Measurements from ENCODE around the gene INSC.

The INSC gene

GRCh38 chr11:15111215-15111614 lies 3.5 kb upstream of the INSC start:
- Histone ChIP-seq H3K4me1 (ENCODE audit: control insufficient read depth, insufficient read depth, low read length) (0 out of 2 replicates have a peak, but pooled peaks cover 6% of the 10 kb centered on the region), H3K36me3 (ENCODE audit: control insufficient read depth, insufficient read depth, low read length) (no peaks in the 10 kb centered on the region), H3K9me3 (ENCODE audit: control insufficient read depth, insufficient read depth, low read depth, low read length) (no peaks in the 10 kb centered on the region), H3K27me3 (ENCODE audit: control insufficient read depth, insufficient read depth, low read length) (peaks cover 39% of the 10 kb centered on the region), H3K9ac (ENCODE audit: low read length) (no peak overlapping the region), H3K27ac (ENCODE audit: low read depth, low read length) (no peak overlapping the region), H3K4me3 (ENCODE audit: low read depth, low read length) (no peak overlapping the region)

- no peak overlapping the region for H3K27ac ChIP-seq (ENCODE audit: low read depth, low read length)
- H3K9ac ChIP-seq (ENCODE audit: low read length): no peak overlapping the region
- 0 out of 2 replicates have a peak, but pooled peaks cover 6% of the 10 kb centered on the region for H3K4me1 ChIP-seq (ENCODE audit: control insufficient read depth, insufficient read depth, low read length)
- H3K4me3 ChIP-seq (ENCODE audit: low read depth, low read length): no peak overlapping the region
- peaks cover 44% of the 10 kb centered on the region for H3K27me3 ChIP-seq (ENCODE audit: control insufficient read depth, insufficient read depth, low read length)
- no peaks in the 10 kb centered on the region for H3K9me3 ChIP-seq (ENCODE audit: control insufficient read depth, insufficient read depth, low read depth, low read length)
- H3K36me3 ChIP-seq (ENCODE audit: control insufficient read depth, insufficient read depth, low read length): no peaks in the 10 kb centered on the region
Measured at GRCh38 chr11:15112131-15112541, 2.6 kb upstream of the INSC start.

GRCh38 chr11:15113381-15113780 lies 1.3 kb upstream of the INSC start:
- H3K9ac ChIP-seq (ENCODE audit: low read length): no peak overlapping the region
- H3K27ac ChIP-seq (ENCODE audit: low read depth, low read length): no peak overlapping the region
- H3K36me3 ChIP-seq (ENCODE audit: control insufficient read depth, insufficient read depth, low read length): no peaks in the 10 kb centered on the region
- 0 out of 2 replicates have a peak, but pooled peaks cover 6% of the 10 kb centered on the region for H3K4me1 ChIP-seq (ENCODE audit: control insufficient read depth, insufficient read depth, low read length)
- no peaks in the 10 kb centered on the region for H3K9me3 ChIP-seq (ENCODE audit: control insufficient read depth, insufficient read depth, low read depth, low read length)
- H3K27me3 ChIP-seq (ENCODE audit: control insufficient read depth, insufficient read depth, low read length): peaks cover 52% of the 10 kb centered on the region
- H3K4me3 ChIP-seq (ENCODE audit: low read depth, low read length): no peak overlapping the region

GRCh38 chr11:15115686-15116085 lies 963 bp downstream of the INSC start:
- no peaks in the 10 kb centered on the region for H3K9me3 ChIP-seq (ENCODE audit: control insufficient read depth, insufficient read depth, low read depth, low read length)
- H3K36me3 ChIP-seq (ENCODE audit: control insufficient read depth, insufficient read depth, low read length): no peaks in the 10 kb centered on the region
- H3K27me3 ChIP-seq (ENCODE audit: control insufficient read depth, insufficient read depth, low read length): peaks cover 56% of the 10 kb centered on the region
- H3K27ac ChIP-seq (ENCODE audit: low read depth, low read length): no peak overlapping the region
- H3K9ac ChIP-seq (ENCODE audit: low read length): no peak overlapping the region
- 0 out of 2 replicates have a peak, but pooled peaks cover 6% of the 10 kb centered on the region for H3K4me1 ChIP-seq (ENCODE audit: control insufficient read depth, insufficient read depth, low read length)
- H3K4me3 ChIP-seq (ENCODE audit: low read depth, low read length): no peak overlapping the region

GRCh38 chr11:15117751-15118150 lies 3.0 kb downstream of the INSC start:
- Histone ChIP-seq H3K36me3 (ENCODE audit: control insufficient read depth, insufficient read depth, low read length) (no peaks in the 10 kb centered on the region), H3K27ac (ENCODE audit: low read depth, low read length) (no peak overlapping the region), H3K9me3 (ENCODE audit: control insufficient read depth, insufficient read depth, low read depth, low read length) (no peaks in the 10 kb centered on the region), H3K4me1 (ENCODE audit: control insufficient read depth, insufficient read depth, low read length) (0 out of 2 replicates have a peak, but pooled peaks cover 6% of the 10 kb centered on the region), H3K4me3 (ENCODE audit: low read depth, low read length) (no peak overlapping the region), H3K27me3 (ENCODE audit: control insufficient read depth, insufficient read depth, low read length) (peaks cover 50% of the 10 kb centered on the region), H3K9ac (ENCODE audit: low read length) (no peak overlapping the region)

- Histone ChIP-seq H3K36me3 (ENCODE audit: control insufficient read depth, insufficient read depth, low read length) (no peaks in the 10 kb centered on the region), H3K27ac (ENCODE audit: low read depth, low read length) (no peak overlapping the region), H3K9ac (ENCODE audit: low read length) (no peak overlapping the region), H3K9me3 (ENCODE audit: control insufficient read depth, insufficient read depth, low read depth, low read length) (no peaks in the 10 kb centered on the region), H3K4me1 (ENCODE audit: control insufficient read depth, insufficient read depth, low read length) (0 out of 2 replicates have a peak, but pooled peaks cover 6% of the 10 kb centered on the region), H3K27me3 (ENCODE audit: control insufficient read depth, insufficient read depth, low read length) (peaks cover 44% of the 10 kb centered on the region), H3K4me3 (ENCODE audit: low read depth, low read length) (no peak overlapping the region)
Measured at GRCh38 chr11:15118431-15118830, 3.7 kb downstream of the INSC start.

GRCh38 chr11:15119352-15119751 lies 4.6 kb downstream of the INSC start:
- H3K4me1 ChIP-seq (ENCODE audit: control insufficient read depth, insufficient read depth, low read length): 0 out of 2 replicates have a peak, but pooled peaks cover 4% of the 10 kb centered on the region
- H3K9ac ChIP-seq (ENCODE audit: low read length): no peak overlapping the region
- H3K36me3 ChIP-seq (ENCODE audit: control insufficient read depth, insufficient read depth, low read length): no peaks in the 10 kb centered on the region
- H3K4me3 ChIP-seq (ENCODE audit: low read depth, low read length): no peak overlapping the region
- peaks cover 34% of the 10 kb centered on the region for H3K27me3 ChIP-seq (ENCODE audit: control insufficient read depth, insufficient read depth, low read length)
- no peaks in the 10 kb centered on the region for H3K9me3 ChIP-seq (ENCODE audit: control insufficient read depth, insufficient read depth, low read depth, low read length)
- no peak overlapping the region for H3K27ac ChIP-seq (ENCODE audit: low read depth, low read length)

- Histone ChIP-seq H3K27ac (ENCODE audit: low read depth, low read length) (no peak overlapping the region), H3K4me1 (ENCODE audit: control insufficient read depth, insufficient read depth, low read length) (0 out of 2 replicates have a peak, but pooled peaks cover 2% of the 10 kb centered on the region), H3K9ac (ENCODE audit: low read length) (no peak overlapping the region), H3K9me3 (ENCODE audit: control insufficient read depth, insufficient read depth, low read depth, low read length) (no peaks in the 10 kb centered on the region), H3K36me3 (ENCODE audit: control insufficient read depth, insufficient read depth, low read length) (no peaks in the 10 kb centered on the region), H3K27me3 (ENCODE audit: control insufficient read depth, insufficient read depth, low read length) (peaks cover 30% of the 10 kb centered on the region), H3K4me3 (ENCODE audit: low read depth, low read length) (no peak overlapping the region)
Measured at GRCh38 chr11:15119826-15120225, 5.1 kb downstream of the INSC start.

GRCh38 chr11:15123849-15124248 lies 9.1 kb downstream of the INSC start:
- no peak overlapping the region for H3K9ac ChIP-seq (ENCODE audit: low read length)
- H3K9me3 ChIP-seq (ENCODE audit: control insufficient read depth, insufficient read depth, low read depth, low read length): no peaks in the 10 kb centered on the region
- no peaks in the 10 kb centered on the region for H3K4me1 ChIP-seq (ENCODE audit: control insufficient read depth, insufficient read depth, low read length)
- H3K27ac ChIP-seq (ENCODE audit: low read depth, low read length): no peak overlapping the region
- H3K4me3 ChIP-seq (ENCODE audit: low read depth, low read length): no peak overlapping the region
- H3K36me3 ChIP-seq (ENCODE audit: control insufficient read depth, insufficient read depth, low read length): no peaks in the 10 kb centered on the region
- H3K27me3 ChIP-seq (ENCODE audit: control insufficient read depth, insufficient read depth, low read length): peaks cover 3% of the 10 kb centered on the region; the same call in 1 of the 2 replicates

- H3K4me1 ChIP-seq (ENCODE audit: control insufficient read depth, insufficient read depth, low read length): no peaks in the 10 kb centered on the region
- no peak overlapping the region for H3K4me3 ChIP-seq (ENCODE audit: low read depth, low read length)
- H3K27me3 ChIP-seq (ENCODE audit: control insufficient read depth, insufficient read depth, low read length): no peaks in the 10 kb centered on the region
- no peak overlapping the region for H3K9ac ChIP-seq (ENCODE audit: low read length)
- no peaks in the 10 kb centered on the region for H3K36me3 ChIP-seq (ENCODE audit: control insufficient read depth, insufficient read depth, low read length)
- H3K27ac ChIP-seq (ENCODE audit: low read depth, low read length): no peak overlapping the region
- H3K9me3 ChIP-seq (ENCODE audit: control insufficient read depth, insufficient read depth, low read depth, low read length): no peaks in the 10 kb centered on the region
Measured at GRCh38 chr11:15124528-15124927, 9.8 kb downstream of the INSC start.

GRCh38 chr11:15127341-15127740 lies 12.6 kb downstream of the INSC start:
- H3K27ac ChIP-seq (ENCODE audit: low read depth, low read length): no peak overlapping the region
- no peaks in the 10 kb centered on the region for H3K4me1 ChIP-seq (ENCODE audit: control insufficient read depth, insufficient read depth, low read length)
- H3K9ac ChIP-seq (ENCODE audit: low read length): no peak overlapping the region
- H3K9me3 ChIP-seq (ENCODE audit: control insufficient read depth, insufficient read depth, low read depth, low read length): no peaks in the 10 kb centered on the region
- H3K36me3 ChIP-seq (ENCODE audit: control insufficient read depth, insufficient read depth, low read length): no peaks in the 10 kb centered on the region
- H3K4me3 ChIP-seq (ENCODE audit: low read depth, low read length): no peak overlapping the region
- no peaks in the 10 kb centered on the region for H3K27me3 ChIP-seq (ENCODE audit: control insufficient read depth, insufficient read depth, low read length)

GRCh38 chr11:15128621-15129020 lies 13.9 kb downstream of the INSC start:
- Histone ChIP-seq H3K9ac (ENCODE audit: low read length) (no peak overlapping the region), H3K4me1 (ENCODE audit: control insufficient read depth, insufficient read depth, low read length) (no peaks in the 10 kb centered on the region), H3K27ac (ENCODE audit: low read depth, low read length) (no peak overlapping the region), H3K36me3 (ENCODE audit: control insufficient read depth, insufficient read depth, low read length) (no peaks in the 10 kb centered on the region), H3K9me3 (ENCODE audit: control insufficient read depth, insufficient read depth, low read depth, low read length) (no peaks in the 10 kb centered on the region), H3K4me3 (ENCODE audit: low read depth, low read length) (no peak overlapping the region), H3K27me3 (ENCODE audit: control insufficient read depth, insufficient read depth, low read length) (no peaks in the 10 kb centered on the region)
